Choroid plexus epithelial cell (primary cell): ENCODE data around the gene NELFB.

Source experiments
- DNase-seq: peaks from one replicate; pipeline ENCODE4 v3.0.0-alpha.2; 2010; ENCODE audit warnings: low read depth
- H3K4me3 ChIP-seq: 2 replicates; pipeline ENCODE4 v1.5.1; 2011; ENCODE audit warnings: low read depth, mild to moderate bottlenecking, control low read depth, low read length, moderate library complexity
- CTCF ChIP-seq: conservative IDR thresholded peaks from 2 replicates; pipeline ENCODE4 v1.5.1; 2011; ENCODE audit warnings: low read depth, mild to moderate bottlenecking, control low read depth, inconsistent platforms, low read length, moderate library complexity

Gene NELFB

GRCh38 chr9:137254624-137255447, at the start of gene NELFB:
Gene NELFB, plus strand, starts transcription at chr9:137255327.
- H3K4me3 ChIP-seq: peak within 1 kb of the TSS; percentile 91
- no peak for TF ChIP-seq CTCF
- DNase-seq: peak; percentile 85

- no peak for DNase-seq
- TF ChIP-seq CTCF: no peak
- no peak overlapping the region for H3K4me3 ChIP-seq
Observed at GRCh38 chr9:137206602-137207001, 48.5 kb upstream of the NELFB start.

- H3K4me3 ChIP-seq: no peak overlapping the region
- TF ChIP-seq CTCF: no peak
- DNase-seq: no peak
Observed at GRCh38 chr9:137211532-137211931, 43.6 kb upstream of the NELFB start.

GRCh38 chr9:137212520-137212919, 42.6 kb upstream of the NELFB start:
- H3K4me3 ChIP-seq: no peak overlapping the region
- DNase-seq: no peak
- TF ChIP-seq CTCF: no peak

GRCh38 chr9:137213160-137214060, 41.7 kb upstream of the NELFB start:
- peak; percentile 32 for TF ChIP-seq CTCF
- H3K4me3 ChIP-seq: no peak overlapping the region
- DNase-seq: no peak

GRCh38 chr9:137214620-137215019, 40.5 kb upstream of the NELFB start:
- H3K4me3 ChIP-seq: no peak overlapping the region

More at GRCh38 chr9:137214620-137215019, 40.5 kb upstream of the NELFB start:
- TF ChIP-seq CTCF: no peak
- no peak for DNase-seq
